A549 treated with CpdA at 1 μM for 4 hours (cell line): Measurements from ENCODE around the gene INF2. TPM values are rescaled to one million over a fixed set of nuclear protein-coding genes. Genes with fewer than 3 reads are reported as not detected.

Experiments
- total RNA-seq: library from RNA; stranded (reverse); fragments of 200-300 nt; extraction: Qiagen RNA extraction; gene quantifications from 5 replicates; pipeline ENCODE4 v1.2.3, GENCODE V29; 2022; ENCODE audit warnings: low read depth

Gene INF2
- 87.4 to 152 TPM (median 142 TPM) in 5 replicates for total RNA-seq

GRCh38 chr14:104689109-104689880 is at the start of gene INF2:
Gene INF2 (plus strand): TSS chr14:104689618. CDS start chr14:104701366, 11,748 bp downstream.

GRCh38 chr14:104723651-104724406 is 34.4 kb downstream of the INF2 start, which contains the start of gene ADSS1:
Gene ADSS1 (plus strand): TSS chr14:104724229. CDS start chr14:104724271, 42 bp downstream.

GRCh38 chr14:104752735-104753527 is 63.5 kb downstream of the INF2 start, which contains the start of gene SIVA1:
Gene SIVA1 (plus strand): TSS chr14:104753147. CDS start chr14:104753202, 55 bp downstream.

Other genes with a start within 250 kb of the INF2 start
- gene C14orf180, start 109.9 kb upstream of the INF2 start, total RNA-seq = not detected in 5 replicates
- 0.15 to 0.63 TPM (median 0.38 TPM) in 5 replicates for gene TMEM179, start 84.8 kb upstream of the INF2 start, total RNA-seq
- 5.6 to 8.9 TPM (median 6.7 TPM) in 5 replicates for gene ADSS1, start 34.6 kb downstream of the INF2 start, total RNA-seq
- 135 to 218 TPM (median 184 TPM) in 5 replicates for gene SIVA1, start 63.5 kb downstream of the INF2 start, total RNA-seq
- 93.7 to 110 TPM (median 103 TPM) in 5 replicates for gene AKT1, start 106.1 kb downstream of the INF2 start, total RNA-seq
- 2.3 to 3.5 TPM (median 2.9 TPM) in 5 replicates for gene ZBTB42, start 111.5 kb downstream of the INF2 start, total RNA-seq
- 19.0 to 27.2 TPM (median 20.7 TPM) in 5 replicates for gene CEP170B, start 175.7 kb downstream of the INF2 start, total RNA-seq
- 0.13 to 0.39 TPM (median 0.21 TPM) in 5 replicates for gene PLD4, start 235.3 kb downstream of the INF2 start, total RNA-seq